Upper lobe of right lung (tissue), 1 donor: ENCODE measurements around the gene HCST. TPM values are rescaled to one million over a fixed set of nuclear protein-coding genes. Genes with fewer than 3 reads are reported as not detected.
A peak's percentile ranks its signal among the peaks of the same experiment; 100 is the strongest.
"Not testable (repeated sequence)": the region's sequence is repeated elsewhere in the genome, so short reads cannot be mapped to it uniquely, and the experiment has no call there.

Source experiments
- ATAC-seq: fragments of 200-7000 bp; cut with Tn5 transposase; one replicate; pipeline ENCODE4 v1.9.1; 2020; ENCODE audit warnings: mild to moderate bottlenecking, moderate library complexity
- DNase-seq: peaks from one replicate; pipeline ENCODE4 v3.0.0-alpha.2; 2020
- H3K27ac ChIP-seq: fragments of 200-600 bp; one replicate; pipeline ENCODE4 v1.8.0; 2022
- H3K27me3 ChIP-seq: fragments of 200-600 bp; one replicate; pipeline ENCODE4 v1.8.0; 2022; ENCODE audit warnings: mild to moderate bottlenecking
- H3K36me3 ChIP-seq: fragments of 200-600 bp; one replicate; pipeline ENCODE4 v1.8.0; 2022
- H3K4me1 ChIP-seq: fragments of 200-600 bp; one replicate; pipeline ENCODE4 v1.8.0; 2022
- H3K4me3 ChIP-seq: fragments of 200-600 bp; one replicate; pipeline ENCODE4 v1.8.0; 2022; ENCODE audit warnings: mild to moderate bottlenecking
- H3K9me3 ChIP-seq: fragments of 200-600 bp; one replicate; pipeline ENCODE4 v1.8.0; 2022
- intact Hi-C: fragments of 100-400 bp; cut with DNase I; formaldehyde crosslinking; loops from one replicate; pipeline ENCODE4 v1.11.0; 2022
- total RNA-seq: library from RNA; stranded (reverse); fragmentation: NEBNext Ultra II Directional; extraction: Animal tissue kit (Norgen Biotek cat#: 25700); gene quantifications from one replicate; pipeline ENCODE4 v1.2.1, GENCODE V29; 2021
- TF ChIP-seq, protein P1 (sequence below): fragments of 200-600 bp; IDR thresholded peaks from one replicate; pipeline ENCODE4 v1.8.0; 2022; ENCODE audit warnings: antibody characterized with exemption
- donor health status: DM: no; HTN: yes; CAD: no; lungs with severe emphysema.

HCST gene
- total RNA-seq, 1 donor from 2014 or later: 44.0 TPM

DNA sequence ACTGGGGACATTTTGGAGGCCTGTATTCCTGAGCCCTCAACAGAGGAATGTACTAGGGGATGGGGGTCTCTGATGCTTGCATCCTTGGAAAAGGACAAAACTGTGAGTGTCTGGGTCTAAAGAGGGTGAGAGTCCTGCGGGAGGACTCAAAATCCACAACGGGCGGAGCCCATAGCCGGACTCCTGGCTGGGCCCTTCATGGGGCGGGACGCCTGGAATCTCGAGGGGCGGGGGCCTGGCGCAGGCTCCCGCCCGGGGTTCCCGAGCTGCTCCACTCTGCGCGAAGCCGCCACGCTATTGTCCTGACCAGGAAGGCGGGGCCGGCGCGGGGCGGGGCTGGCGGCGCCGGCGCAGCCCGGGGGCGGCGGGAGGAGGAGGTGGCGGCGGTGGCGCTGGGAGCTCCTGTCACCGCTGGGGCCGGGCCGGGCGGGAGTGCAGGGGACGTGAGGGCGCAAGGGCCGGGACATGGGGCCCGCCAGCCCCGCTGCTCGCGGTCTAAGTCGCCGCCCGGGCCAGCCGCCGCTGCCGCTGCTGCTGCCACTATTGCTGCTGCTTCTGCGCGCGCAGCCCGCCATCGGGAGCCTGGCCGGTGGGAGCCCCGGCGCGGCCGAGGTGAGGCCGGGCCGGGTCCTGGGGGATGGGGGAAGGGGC lies 34.0 kb upstream of the HCST start, which contains the start of gene APLP1:
Gene APLP1, plus strand, starts transcription at position 403 of the 651 bp plus-strand sequence. Its CDS starts 63 bp downstream, at position 466.
- TF ChIP-seq, protein P1, sequence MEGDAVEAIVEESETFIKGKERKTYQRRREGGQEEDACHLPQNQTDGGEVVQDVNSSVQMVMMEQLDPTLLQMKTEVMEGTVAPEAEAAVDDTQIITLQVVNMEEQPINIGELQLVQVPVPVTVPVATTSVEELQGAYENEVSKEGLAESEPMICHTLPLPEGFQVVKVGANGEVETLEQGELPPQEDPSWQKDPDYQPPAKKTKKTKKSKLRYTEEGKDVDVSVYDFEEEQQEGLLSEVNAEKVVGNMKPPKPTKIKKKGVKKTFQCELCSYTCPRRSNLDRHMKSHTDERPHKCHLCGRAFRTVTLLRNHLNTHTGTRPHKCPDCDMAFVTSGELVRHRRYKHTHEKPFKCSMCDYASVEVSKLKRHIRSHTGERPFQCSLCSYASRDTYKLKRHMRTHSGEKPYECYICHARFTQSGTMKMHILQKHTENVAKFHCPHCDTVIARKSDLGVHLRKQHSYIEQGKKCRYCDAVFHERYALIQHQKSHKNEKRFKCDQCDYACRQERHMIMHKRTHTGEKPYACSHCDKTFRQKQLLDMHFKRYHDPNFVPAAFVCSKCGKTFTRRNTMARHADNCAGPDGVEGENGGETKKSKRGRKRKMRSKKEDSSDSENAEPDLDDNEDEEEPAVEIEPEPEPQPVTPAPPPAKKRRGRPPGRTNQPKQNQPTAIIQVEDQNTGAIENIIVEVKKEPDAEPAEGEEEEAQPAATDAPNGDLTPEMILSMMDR: no peak
- no peaks in the 10 kb centered on the region for H3K36me3 ChIP-seq
- H3K27me3 ChIP-seq: peaks cover 28% of the 10 kb centered on the region
- H3K4me1 ChIP-seq: peaks cover 15% of the 10 kb centered on the region
- H3K9me3 ChIP-seq: no peaks in the 10 kb centered on the region
- DNase-seq (peak; percentile 86), ATAC-seq (peak; percentile 91)
- H3K27ac ChIP-seq: no peak within 1 kb of the TSS
- peak within 1 kb of the TSS; percentile 48 for H3K4me3 ChIP-seq
- intact Hi-C loops: no loop called here

DNA sequence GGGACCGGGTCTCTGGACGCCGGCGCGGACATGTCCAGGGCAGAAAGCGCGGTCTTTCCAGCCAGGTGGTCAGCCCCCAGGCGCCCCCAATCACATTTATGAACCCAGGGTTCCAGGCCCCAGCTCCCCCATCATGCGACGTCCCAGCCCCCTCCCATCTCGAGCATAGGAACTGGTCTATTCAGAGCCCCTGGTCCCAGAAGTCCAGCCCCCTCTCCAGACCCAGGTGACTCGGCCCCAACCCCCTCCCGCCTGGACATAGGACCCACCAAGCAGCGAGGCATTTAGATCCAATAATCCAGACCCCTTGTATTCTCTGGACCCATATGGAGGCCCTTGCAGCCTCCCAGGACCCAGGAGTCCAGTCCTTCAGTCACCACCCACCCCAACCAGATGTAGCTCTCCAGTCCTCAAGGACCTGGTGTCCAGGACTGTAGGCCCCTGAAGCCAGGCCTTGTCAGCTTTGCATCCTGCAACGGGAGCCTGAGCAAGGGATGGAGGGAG lies 33.5 kb upstream of the HCST start:
- no peak for DNase-seq
- TF ChIP-seq, protein P1: no peak
- H3K27me3 ChIP-seq: peaks cover 28% of the 10 kb centered on the region

DNA sequence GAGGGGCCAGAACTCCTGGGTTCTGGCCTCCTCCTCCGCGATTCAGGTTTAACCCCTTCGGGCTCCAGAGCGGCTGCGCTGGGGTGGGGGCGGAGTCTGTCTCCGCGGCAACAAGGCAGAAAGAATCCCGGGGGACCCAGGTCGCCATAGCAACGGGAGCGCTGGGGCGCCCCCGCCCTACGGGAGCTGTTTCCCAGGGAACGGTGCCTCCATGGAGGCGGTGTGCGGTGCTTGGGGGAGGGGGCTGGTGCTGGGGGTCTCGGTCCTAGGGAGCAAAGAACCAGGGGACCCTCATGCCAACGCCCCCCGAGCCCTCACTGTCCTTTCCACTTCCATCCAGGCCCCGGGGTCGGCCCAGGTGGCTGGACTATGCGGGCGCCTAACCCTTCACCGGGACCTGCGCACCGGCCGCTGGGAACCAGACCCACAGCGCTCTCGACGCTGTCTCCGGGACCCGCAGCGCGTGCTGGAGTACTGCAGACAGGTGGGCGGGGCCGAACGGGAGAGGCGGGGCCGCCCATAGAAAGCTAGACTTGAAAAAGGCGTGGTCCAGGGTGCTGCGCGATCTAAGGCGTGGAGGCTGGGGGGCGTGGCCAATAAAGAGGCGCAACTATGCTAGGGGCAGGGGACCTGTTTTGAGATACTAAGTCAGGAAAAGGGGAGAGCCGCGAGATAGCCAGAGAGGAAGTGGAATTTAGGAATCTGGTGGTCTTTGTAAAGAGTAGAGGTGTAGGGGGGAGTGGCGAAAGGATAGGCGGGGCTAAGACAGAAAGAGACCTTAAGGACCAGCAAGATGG lies 32.8 kb upstream of the HCST start:
- no peak overlapping the region for H3K4me3 ChIP-seq
- peaks cover 28% of the 10 kb centered on the region for H3K27me3 ChIP-seq
- DNase-seq: peak; percentile 83
- H3K9me3 ChIP-seq: no peaks in the 10 kb centered on the region
- no peak overlapping the region for H3K27ac ChIP-seq
- no peaks in the 10 kb centered on the region for H3K36me3 ChIP-seq
- H3K4me1 ChIP-seq: peaks cover 15% of the 10 kb centered on the region
- ATAC-seq: peak; percentile 74
- TF ChIP-seq, protein P1: no peak
- intact Hi-C loops: no loop called here

More for the DNA sequence above, 33.5 kb upstream of the HCST start:
- no peak for ATAC-seq
- intact Hi-C loops: no loop called here
- Histone ChIP-seq H3K4me1 (peaks cover 15% of the 10 kb centered on the region), H3K36me3 (no peaks in the 10 kb centered on the region), H3K4me3 (peak overlapping the region; percentile 48), H3K9me3 (no peaks in the 10 kb centered on the region), H3K27ac (no peak overlapping the region)

DNA sequence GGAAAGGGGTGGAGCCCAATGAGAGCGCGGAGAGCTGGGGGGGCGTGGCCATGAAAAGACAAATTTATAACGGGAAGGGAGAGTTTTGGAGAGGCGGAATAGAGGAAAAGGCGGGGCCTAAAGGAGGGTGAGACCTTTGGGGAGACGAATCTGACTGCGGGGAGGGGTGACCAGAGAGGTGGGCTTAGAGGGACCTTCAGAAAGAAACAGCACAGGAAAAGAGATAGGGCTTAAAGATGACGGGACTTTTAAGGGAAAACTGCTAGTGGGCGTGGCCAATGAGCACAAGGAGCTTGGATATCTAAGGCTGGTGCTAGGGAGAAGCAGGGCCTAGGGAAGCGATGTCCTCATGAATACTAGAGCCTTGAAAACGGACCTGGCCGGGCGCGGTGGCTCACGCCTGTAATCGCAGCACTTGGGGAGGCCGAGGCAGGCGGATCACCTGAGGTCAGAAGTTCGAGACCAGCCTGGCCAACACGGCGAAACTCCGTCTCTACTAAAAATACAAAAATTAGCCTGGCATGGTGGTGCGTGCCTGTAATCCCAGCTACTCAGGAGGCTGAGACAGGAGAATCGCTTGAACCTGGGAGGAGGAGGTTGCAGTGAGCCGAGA lies 32.1 kb upstream of the HCST start:
- peaks cover 27% of the 10 kb centered on the region for H3K27me3 ChIP-seq
- DNase-seq, H3K4me3 ChIP-seq, intact Hi-C loops, H3K9me3 ChIP-seq, ATAC-seq, H3K36me3 ChIP-seq, H3K27ac ChIP-seq: not testable (repeated sequence)
- H3K4me1 ChIP-seq: peaks cover 15% of the 10 kb centered on the region

DNA sequence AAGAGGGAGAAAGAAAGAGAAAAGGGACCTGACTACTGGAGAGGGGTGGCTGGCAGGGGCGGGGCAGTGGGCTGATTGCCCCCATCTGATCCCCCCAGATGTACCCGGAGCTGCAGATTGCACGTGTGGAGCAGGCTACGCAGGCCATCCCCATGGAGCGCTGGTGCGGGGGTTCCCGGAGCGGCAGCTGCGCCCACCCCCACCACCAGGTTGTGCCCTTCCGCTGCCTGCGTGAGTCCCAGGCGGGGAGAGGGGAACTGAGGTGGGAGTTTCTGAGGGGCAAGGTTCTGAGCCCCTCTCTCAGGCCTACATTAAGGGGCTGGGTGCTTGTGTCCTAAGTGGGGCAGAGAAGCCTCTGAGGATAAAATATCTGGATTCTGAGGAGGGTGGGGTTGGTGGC lies 31.5 kb upstream of the HCST start:
- no peak overlapping the region for H3K4me3 ChIP-seq
- no peaks in the 10 kb centered on the region for H3K9me3 ChIP-seq
- peaks cover 23% of the 10 kb centered on the region for H3K27me3 ChIP-seq
- intact Hi-C loops: no loop called here
- TF ChIP-seq, protein P1: no peak
- no peak for ATAC-seq
- peaks cover 15% of the 10 kb centered on the region for H3K4me1 ChIP-seq
- no peak overlapping the region for H3K27ac ChIP-seq
- no peak for DNase-seq
- H3K36me3 ChIP-seq: no peaks in the 10 kb centered on the region
